ENCODE data around the gene CTTNBP2NL. TPM values are rescaled to one million over a fixed set of nuclear protein-coding genes. Genes with fewer than 3 reads are reported as not detected.

Gene CTTNBP2NL
- total and polyA plus RNA-seq, 10 of the 15 experiments (the other 5 are each of a cell fraction or from before 2014, with no cell fraction given), result 2.1 to 11.3 (median 5.6) TPM

- TF ChIP-seq PAX5 (IDR thresholded peaks at IDR 0.05; ENCODE audit: borderline replicate concordance, low read depth, low read length) (no peak), NR2C2 (IDR thresholded peaks at IDR 0.05; ENCODE audit: borderline replicate concordance, control insufficient read depth, insufficient read length, low read depth) (no peak), KDM1A (IDR thresholded peaks at IDR 0.05; ENCODE audit: borderline replicate concordance) (no peak), NRF1 (conservative IDR thresholded peaks at IDR 0.05; ENCODE audit: low read depth, low read length) (no peak), PKNOX1 (IDR thresholded peaks at IDR 0.05) (no peak), BACH1 (IDR thresholded peaks at IDR 0.05; ENCODE audit: borderline replicate concordance) (no peak), HDGF (IDR thresholded peaks at IDR 0.05) (no peak)
Measured at GRCh38 chr1:112373806-112374205, 22.2 kb upstream of the CTTNBP2NL start (continued).

- H3K9me3 ChIP-seq (replicated peaks; ENCODE audit: control insufficient read depth, insufficient read depth, low read length), result no peaks in the 10 kb centered on the region; the same call in 2 of the 3 replicates
- DNase-seq (ENCODE audit: low read depth, low spot score) (no peak), ATAC-seq (no peak), FAIRE-seq (no peak)
- peaks cover 0 to 2% of the 10 kb centered on the region in 2 experiments; a peak in 2 of 4 replicates for H3K27me3 ChIP-seq (replicated peaks in 1 of 2; ENCODE audit: control insufficient read depth in 2 of 2, insufficient read depth in 2 of 2, low read length in 1 of 2)
- no peak overlapping the region for H3K9ac ChIP-seq (ENCODE audit: control insufficient read depth, insufficient read depth, low read length)
- RAD21 ChIA-PET (ENCODE audit: unreplicated experiment), result no interaction called here
- H3K79me2 ChIP-seq (ENCODE audit: control insufficient read depth, insufficient read depth, low read length), result no peaks in the 10 kb centered on the region
- intact Hi-C loops (cut with micrococcal nuclease; ENCODE audit: unreplicated experiment), result no loop called here
- H4K20me1 ChIP-seq (ENCODE audit: control insufficient read depth, insufficient read depth), result no peaks in the 10 kb centered on the region
- no peak overlapping the region for H3K4me3 ChIP-seq
- no peak overlapping the region for H3K27ac ChIP-seq (ENCODE audit: control insufficient read depth, insufficient read depth)
- no peaks in the 10 kb centered on the region for H3K36me3 ChIP-seq (ENCODE audit: control insufficient read depth in 2 of 2, insufficient read depth in 2 of 2, low read length in 1 of 2)
- SMC1A ChIA-PET (ENCODE audit: uncharacterized antibody, unreplicated experiment), result no interaction called here
- no peak overlapping the region for H3K4me2 ChIP-seq (ENCODE audit: control insufficient read depth, insufficient read depth)
- CTCF ChIA-PET, result no interaction called here
- no peaks in the 10 kb centered on the region for H3K4me1 ChIP-seq (ENCODE audit: control insufficient read depth, insufficient read depth, low read length)
- H2AFZ ChIP-seq (ENCODE audit: control insufficient read depth, low read depth, low read length), result no peak overlapping the region
- in situ Hi-C loops (cut with MboI), result no loop called here
- no TSS peak for BruUV-seq (replicated peaks)
- WGBS (ENCODE audit: insufficient coverage, insufficient replicate concordance, low lambda C conversion rate, missing lambda C conversion rate), result 0% methylated on average over 1 of the region's 1 CpG
- POLR2A ChIA-PET, result no interaction called here
- TF ChIP-seq BHLHE40 (IDR thresholded peaks at IDR 0.05; ENCODE audit: borderline replicate concordance in 1 of 2, low read depth in 2 of 2, low read length in 1 of 2), result no peak
- TF ChIP-seq FOXK2 (IDR thresholded peaks at IDR 0.05), result no peak
- TF ChIP-seq NR2C2 (IDR thresholded peaks at IDR 0.05; ENCODE audit: borderline replicate concordance, control insufficient read depth, insufficient read length, low read depth), result no peak
- no peak for TF ChIP-seq NFIC (IDR thresholded peaks at IDR 0.05; ENCODE audit: low read depth, low read length)
- no peak for TF ChIP-seq EP300 (IDR thresholded peaks at IDR 0.05; ENCODE audit: borderline replicate concordance in 1 of 2, control insufficient read depth in 1 of 2, low read depth in 2 of 2, low read length in 2 of 2)
- TF ChIP-seq IRF5 (IDR thresholded peaks at IDR 0.05; ENCODE audit: borderline replicate concordance), result no peak
- no peak for TF ChIP-seq CTCF (IDR thresholded peaks at IDR 0.05 in 2 of 3, conservative IDR thresholded peaks at IDR 0.05 in 1 of 3; ENCODE audit: control insufficient read depth in 2 of 3, extremely low read depth in 1 of 3, insufficient read depth in 1 of 3, low read depth in 3 of 3, low read length in 3 of 3)
- no peak for TF ChIP-seq RELA (IDR thresholded peaks at IDR 0.05; ENCODE audit: borderline replicate concordance, partially characterized antibody)
- TF ChIP-seq CREM (IDR thresholded peaks at IDR 0.05; ENCODE audit: low read depth), result no peak
- no peak for TF ChIP-seq NFXL1 (IDR thresholded peaks at IDR 0.05; ENCODE audit: borderline replicate concordance)
- TF ChIP-seq USF2 (IDR thresholded peaks at IDR 0.05; ENCODE audit: borderline replicate concordance, low read depth, low read length), result no peak
- TF ChIP-seq CBX3 (IDR thresholded peaks at IDR 0.05; ENCODE audit: borderline replicate concordance, low read depth), result no peak
Measured at GRCh38 chr1:112375701-112376100, 20.3 kb upstream of the CTTNBP2NL start.
